Hepatocyte (in vitro differentiated cells): ENCODE measurements around the gene SLC19A3.

Experiments used
- CTCF ChIP-seq: fragments of 200-600 bp; sonication (generic); IDR thresholded peaks from 2 replicates; pipeline ENCODE4 v1.5.1; 2016; ENCODE audit warnings: antibody characterized with exemption, mild to moderate bottlenecking; ENCODE audit not compliant: poor library complexity
- EZH2 ChIP-seq: fragments of 200-600 bp; sonication (generic); IDR thresholded peaks from 2 replicates; pipeline ENCODE4 v1.6.1; 2016; ENCODE audit warnings: antibody characterized with exemption, mild to moderate bottlenecking, borderline replicate concordance
- EZH2phosphoT487 ChIP-seq: fragments of 200-600 bp; sonication (generic); IDR thresholded peaks from one replicate; pipeline ENCODE4 v1.6.1; 2018; ENCODE audit warnings: antibody characterized with exemption, mild to moderate bottlenecking, low read depth, moderate library complexity; ENCODE audit not compliant: unreplicated experiment, severe bottlenecking

GRCh38 chr2:227728035-227728434 lies 10.2 kb upstream of the SLC19A3 start, which contains the start of gene SCYGR7:
- TF ChIP-seq CTCF: no peak
- TF ChIP-seq EZH2: no peak
- TF ChIP-seq EZH2phosphoT487: no peak
